HG03457 (cell line): ENCODE data around the gene BLNK.
"Not testable (repeated sequence)": the region's sequence is repeated elsewhere in the genome, so short reads cannot be mapped to it uniquely, and the experiment has no call there.

Experiments used
- ATAC-seq: cut with Tn5 transposase; IDR thresholded peaks from one replicate; pipeline ENCODE4 v1.9.1; 2021; ENCODE audit warnings: moderate number of reproducible peaks; ENCODE audit not compliant: unreplicated experiment

Gene BLNK

DNA sequence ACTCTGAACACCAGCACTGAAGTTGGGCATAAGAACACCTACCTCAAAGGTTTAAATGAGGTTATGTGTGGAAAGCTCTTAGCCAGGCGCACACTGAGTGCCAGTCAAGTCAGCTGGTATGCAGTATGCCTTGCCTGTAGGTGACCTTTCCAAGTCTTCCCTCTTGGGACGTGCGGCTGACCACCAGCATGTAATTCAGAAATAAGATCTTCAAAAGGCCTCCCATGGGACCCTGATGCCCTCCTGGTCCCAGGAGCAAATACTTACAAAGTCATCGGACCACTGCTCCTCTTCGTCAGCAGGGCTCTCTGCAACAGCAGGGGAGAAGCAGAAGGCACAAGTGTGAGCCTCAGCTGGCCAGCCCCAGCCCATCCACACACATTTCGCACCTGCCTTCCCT is 40.8 kb downstream of the BLNK start:
- no peak for ATAC-seq

DNA sequence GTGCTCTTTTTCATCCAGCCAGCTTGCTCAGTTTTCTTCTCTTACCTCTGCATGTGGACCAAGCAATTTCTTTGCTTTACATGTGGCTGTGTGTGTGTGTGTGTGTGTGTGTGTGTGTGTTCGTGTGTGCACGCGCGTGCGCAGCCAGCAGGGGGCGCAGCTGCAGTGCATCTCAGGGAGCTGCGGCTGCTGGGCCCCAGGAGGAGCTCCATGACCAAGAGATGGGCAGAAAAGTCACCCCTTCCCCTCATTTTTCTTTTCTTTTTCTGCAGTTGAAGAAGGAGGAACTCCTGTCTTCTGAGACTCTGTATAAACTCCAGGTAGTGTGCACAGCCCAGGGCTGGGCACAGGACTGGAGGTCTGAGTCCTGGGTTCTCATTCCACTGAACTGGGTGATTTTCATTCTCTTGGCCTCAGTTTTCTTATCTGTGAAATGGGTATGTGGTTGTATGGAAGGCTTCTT is 41.8 kb downstream of the BLNK start:
- no peak for ATAC-seq

DNA sequence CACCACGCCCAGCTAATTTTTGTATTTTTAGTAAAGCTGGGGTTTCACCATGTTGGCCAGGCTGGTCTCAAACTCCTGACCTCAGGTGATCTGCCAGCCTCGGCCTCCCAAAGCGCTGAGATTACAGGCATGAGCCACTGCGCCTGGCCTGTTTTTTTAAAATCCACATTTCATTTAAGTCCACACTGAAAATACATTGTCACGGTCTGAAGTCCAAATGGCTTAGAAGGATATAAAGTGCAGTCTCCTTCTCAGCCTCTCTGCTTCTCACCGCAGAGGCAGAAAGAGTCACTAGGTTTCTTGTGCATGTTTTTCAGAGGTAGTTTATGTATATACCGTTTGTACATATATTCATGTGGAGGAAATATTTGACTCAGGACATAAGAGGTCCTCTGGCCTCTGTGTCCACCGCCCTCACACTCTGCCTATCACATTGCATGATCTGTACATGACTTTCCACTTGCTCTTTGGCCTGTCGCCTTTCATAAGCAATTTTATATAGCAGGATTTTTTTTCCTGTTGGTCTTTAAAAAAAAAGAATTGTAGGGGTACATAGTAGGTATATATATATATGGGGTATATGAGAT is 42.9 kb downstream of the BLNK start:
- ATAC-seq, result no peak

- ATAC-seq, result no peak
Measured at GRCh38 chr10:96227206-96227605, 44.2 kb downstream of the BLNK start.

DNA sequence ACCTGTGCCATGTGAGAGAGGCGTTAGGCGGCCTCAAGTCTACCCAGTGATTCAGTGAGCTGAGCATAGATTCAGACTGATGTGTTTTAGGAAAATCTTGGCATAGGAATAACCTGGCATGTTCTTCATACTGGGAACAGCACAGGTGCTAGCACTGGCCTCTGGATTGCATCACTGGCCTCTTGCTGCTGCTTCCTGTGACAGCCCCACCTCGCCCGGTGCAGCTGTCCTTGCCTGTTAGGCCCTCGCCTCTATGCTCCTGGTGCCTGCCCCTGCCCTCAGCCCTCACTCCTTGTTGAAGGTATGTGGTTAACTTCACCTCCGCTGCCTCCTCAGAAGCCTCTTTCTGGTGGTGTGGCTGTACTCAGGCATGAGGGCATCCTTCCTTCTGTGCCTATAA is 46.2 kb downstream of the BLNK start:
- no peak for ATAC-seq

DNA sequence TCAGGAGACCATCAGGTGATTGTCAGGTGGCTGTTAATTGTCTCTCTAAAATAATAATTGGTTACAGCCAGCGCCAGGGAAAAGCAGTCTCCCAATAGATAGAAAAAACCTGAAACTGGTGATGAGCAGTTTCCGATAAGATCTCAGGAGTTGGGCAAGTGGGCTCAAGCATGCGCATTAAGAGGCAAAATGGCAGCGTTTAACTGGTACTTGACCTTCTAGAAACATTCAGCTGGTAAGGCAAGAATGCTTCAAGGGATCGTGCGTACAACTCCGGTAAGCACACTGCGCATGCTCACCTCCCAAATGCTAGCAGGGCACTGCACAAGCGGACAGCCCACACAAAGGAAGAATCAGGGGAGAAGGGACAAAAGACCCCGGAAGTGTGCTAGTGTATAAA is 48.5 kb downstream of the BLNK start:
- ATAC-seq, result no peak

GRCh38 chr10:96222441-96222840 is 48.9 kb downstream of the BLNK start:
- no peak for ATAC-seq

- ATAC-seq, result no peak
Measured at GRCh38 chr10:96218826-96219225, 52.5 kb downstream of the BLNK start.

DNA sequence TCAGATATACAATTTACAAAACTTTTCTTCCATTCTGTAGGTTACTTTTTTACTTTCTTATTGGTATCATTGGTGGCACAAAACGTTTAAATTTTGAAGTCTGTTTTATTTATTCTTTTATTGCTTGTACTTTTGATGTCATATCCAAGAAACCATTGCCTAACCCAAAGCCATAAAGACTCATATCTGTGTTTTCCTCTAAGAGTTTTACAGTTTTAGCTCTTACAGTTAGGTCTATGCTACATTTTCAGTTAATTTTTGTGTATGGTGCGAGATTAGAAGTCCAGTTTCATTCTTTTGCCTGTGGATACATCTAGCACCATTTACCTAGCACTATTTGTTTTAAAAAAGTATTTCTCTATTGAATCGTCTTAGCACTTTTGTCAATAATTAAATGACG is 53.7 kb downstream of the BLNK start:
- ATAC-seq, result no peak

- ATAC-seq, result no peak
Measured at GRCh38 chr10:96216775-96217174, 54.6 kb downstream of the BLNK start.

GRCh38 chr10:96212911-96213310 is 58.5 kb downstream of the BLNK start:
- ATAC-seq, result no peak

- no peak for ATAC-seq
Measured at GRCh38 chr10:96211764-96212163, 59.6 kb downstream of the BLNK start.

DNA sequence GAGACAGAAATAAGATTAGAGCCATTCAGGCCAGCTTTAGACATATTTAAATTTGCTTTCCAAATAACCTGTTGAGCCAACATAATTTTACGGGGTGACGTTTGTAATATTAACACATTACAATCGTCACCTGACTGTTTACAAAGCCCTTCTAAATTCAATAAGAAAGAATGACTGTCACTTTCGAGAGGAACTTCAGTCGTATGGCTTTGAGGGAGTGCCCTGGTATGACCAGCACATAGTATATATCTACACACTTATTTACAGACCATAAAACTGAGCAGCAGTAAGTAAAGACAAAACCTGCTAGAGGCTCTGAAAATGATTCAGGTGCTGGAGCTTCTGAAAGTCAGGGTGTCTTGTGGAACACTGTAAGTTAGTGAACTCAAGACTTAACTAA is 62.4 kb downstream of the BLNK start:
- no peak for ATAC-seq

- ATAC-seq, result no peak
Measured at GRCh38 chr10:96208271-96208670, 63.1 kb downstream of the BLNK start.

GRCh38 chr10:96205580-96205979 is 65.8 kb downstream of the BLNK start:
- ATAC-seq, result no peak

GRCh38 chr10:96201525-96201924 is 69.8 kb downstream of the BLNK start:
- no peak for ATAC-seq

- not testable (repeated sequence) for ATAC-seq
Measured at GRCh38 chr10:96189505-96189904, 81.9 kb downstream of the BLNK start.

GRCh38 chr10:96188916-96189315 is 82.5 kb downstream of the BLNK start:
- ATAC-seq, result no peak

DNA sequence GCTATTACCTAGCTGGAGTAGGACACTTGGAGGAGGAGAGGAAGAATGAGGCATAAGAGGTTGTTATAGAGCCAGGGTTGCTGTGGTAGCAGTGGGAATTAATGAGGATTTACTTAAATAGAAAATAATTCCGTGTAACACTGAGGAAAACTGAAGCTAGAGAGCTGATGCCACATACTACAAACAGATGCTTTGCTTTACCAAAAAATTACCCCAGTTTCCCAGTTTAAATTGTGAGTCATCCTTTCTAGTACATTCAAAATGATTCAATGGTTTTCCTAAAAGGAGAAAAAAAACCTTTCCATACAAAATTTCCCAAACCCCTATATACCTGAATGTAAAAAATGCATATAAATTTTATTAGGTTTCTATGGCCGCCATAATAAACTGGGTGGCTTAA is 82.9 kb downstream of the BLNK start:
- ATAC-seq, result no peak

- ATAC-seq, result no peak
Measured at GRCh38 chr10:96176985-96177384, 94.4 kb downstream of the BLNK start.

GRCh38 chr10:96172666-96173065 is 98.7 kb downstream of the BLNK start:
- ATAC-seq, result no peak

GRCh38 chr10:96170230-96170629 is 101.1 kb downstream of the BLNK start:
- ATAC-seq, result no peak

DNA sequence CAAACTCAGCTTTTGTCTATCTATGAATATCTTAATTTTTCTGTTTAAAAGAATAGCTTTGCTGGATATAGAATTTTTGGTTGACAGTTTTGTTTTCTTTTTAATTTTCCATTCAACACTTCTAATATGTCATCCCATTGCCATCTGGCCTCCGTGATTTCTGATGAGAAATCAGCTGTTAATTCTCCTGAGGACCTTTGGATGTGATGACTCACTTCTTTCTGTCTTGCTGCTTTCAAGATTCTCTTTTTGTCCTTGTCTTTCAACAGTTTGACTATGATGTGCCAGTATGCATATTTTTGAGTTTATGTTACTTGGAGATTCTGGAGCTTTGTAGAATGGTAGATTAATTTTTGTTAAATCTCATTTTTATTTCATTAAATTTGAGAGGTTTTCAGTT is 102.8 kb downstream of the BLNK start:
- ATAC-seq, result no peak
